Calu3 (cell line): ENCODE data around the gene RNFT2. TPM values are rescaled to one million over a fixed set of nuclear protein-coding genes. Genes with fewer than 3 reads are reported as not detected.

ENCODE experiments used
- BruUV-seq: library from RNA; stranded (reverse); fragments of 400-500 nt; replicated peaks from 2 replicates; lab custom pipeline; 2021; lab: Mats Ljungman, UMichigan
- CTCF ChIA-PET: fragments of 300-600 bp; sonication (Branson Sonifier 250); formaldehyde crosslinking; loops from one replicate; lab custom pipeline; 2022; ENCODE audit warnings: antibody characterized with exemption; lab: Charles Lee
- DNase-seq: peaks from one replicate; pipeline ENCODE4 v3.0.0; 2022
- H3K27ac Mint-ChIP-seq: one replicate; pipeline ENCODE4 v1.8.0; 2022; ENCODE audit warnings: mixed read lengths; ENCODE audit not compliant: unreplicated experiment
- H3K27me3 Mint-ChIP-seq: one replicate; pipeline ENCODE4 v1.8.0; 2022; ENCODE audit warnings: mixed read lengths; ENCODE audit not compliant: unreplicated experiment
- H3K36me3 Mint-ChIP-seq: one replicate; pipeline ENCODE4 v1.8.0; 2022; ENCODE audit warnings: mild to moderate bottlenecking, moderate library complexity, mixed read lengths; ENCODE audit not compliant: insufficient read depth, unreplicated experiment
- H3K4me1 Mint-ChIP-seq: one replicate; pipeline ENCODE4 v1.8.0; 2022; ENCODE audit warnings: mild to moderate bottlenecking, low read depth, mixed read lengths; ENCODE audit not compliant: unreplicated experiment
- H3K4me3 Mint-ChIP-seq: one replicate; pipeline ENCODE4 v1.8.0; 2022; ENCODE audit warnings: mild to moderate bottlenecking, low read depth, moderate library complexity, mixed read lengths; ENCODE audit not compliant: unreplicated experiment
- H3K9me3 Mint-ChIP-seq: one replicate; pipeline ENCODE4 v1.8.0; 2022; ENCODE audit warnings: low read depth, mixed read lengths; ENCODE audit not compliant: unreplicated experiment
- intact Hi-C: fragments of 100-400 bp; cut with micrococcal nuclease; formaldehyde crosslinking; loops from one replicate; pipeline ENCODE4 v1.10.0; 2022; ENCODE audit not compliant: unreplicated experiment
- total RNA-seq: library from RNA; stranded (reverse); gene quantifications from 2 replicates; pipeline ENCODE4 v1.2.3, GENCODE V29; 2022
- TF ChIP-seq, protein P1 (sequence below): fragments of 200-600 bp; IDR thresholded peaks from one replicate; pipeline ENCODE4 v1.8.0; 2022; ENCODE audit warnings: antibody characterized with exemption; ENCODE audit not compliant: unreplicated experiment

The RNFT2 gene
- total RNA-seq, 1 experiment from 2014 or later = 32.0 TPM

DNA sequence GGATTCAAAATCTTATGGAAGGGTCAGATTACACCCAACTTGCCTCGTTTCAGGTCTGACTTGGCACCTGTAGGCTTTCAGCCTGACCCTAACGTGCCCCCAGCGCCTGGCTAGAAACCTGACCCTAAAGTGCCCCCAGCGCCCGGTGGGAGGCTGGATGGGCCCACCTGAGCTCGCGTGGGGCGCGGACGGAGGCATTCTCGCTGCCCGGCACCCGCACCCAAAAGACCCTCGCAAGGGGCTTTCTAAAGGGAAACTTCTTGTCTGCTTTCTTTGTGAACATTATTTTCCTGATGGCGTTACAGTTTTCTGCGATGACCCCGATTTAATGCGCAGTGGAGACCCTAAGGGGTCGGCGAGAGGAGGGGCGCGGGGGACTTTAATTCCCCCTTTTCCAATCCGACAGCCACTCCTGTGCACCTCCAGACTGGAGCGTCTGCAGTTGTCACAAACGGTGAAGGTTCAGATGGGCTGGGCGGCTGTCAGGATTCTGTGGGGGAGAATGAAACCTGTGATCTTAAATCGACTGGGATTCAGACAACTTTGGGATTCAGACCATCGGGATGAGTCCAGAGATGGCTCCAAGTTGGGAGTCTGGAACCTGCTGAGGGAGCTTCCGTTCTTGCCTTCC, 143.9 kb downstream of the RNFT2 start:
- intact Hi-C loops = loop anchor here (1.0 to 10.0 kb wide), 2 partner anchors 147 to 179 kb away; partner anchors contain the start of genes RNFT2 and SPRING1
- CTCF ChIA-PET = interaction anchor here (0.6 to 1.5 kb wide), 5 partner anchors 8 to 179 kb away, joined by 5 to 7 read pairs (median 7); no protein-coding TSS in a partner anchor
- Mint-ChIP-seq H3K27ac (no peak overlapping the region), H3K36me3 (peaks cover 11% of the 10 kb centered on the region), H3K27me3 (peaks cover 75% of the 10 kb centered on the region), H3K4me3 (peak overlapping the region; percentile 65), H3K4me1 (peaks cover 30% of the 10 kb centered on the region), H3K9me3 (no peaks in the 10 kb centered on the region)
- DNase-seq = no peak
- TF ChIP-seq, protein P1, sequence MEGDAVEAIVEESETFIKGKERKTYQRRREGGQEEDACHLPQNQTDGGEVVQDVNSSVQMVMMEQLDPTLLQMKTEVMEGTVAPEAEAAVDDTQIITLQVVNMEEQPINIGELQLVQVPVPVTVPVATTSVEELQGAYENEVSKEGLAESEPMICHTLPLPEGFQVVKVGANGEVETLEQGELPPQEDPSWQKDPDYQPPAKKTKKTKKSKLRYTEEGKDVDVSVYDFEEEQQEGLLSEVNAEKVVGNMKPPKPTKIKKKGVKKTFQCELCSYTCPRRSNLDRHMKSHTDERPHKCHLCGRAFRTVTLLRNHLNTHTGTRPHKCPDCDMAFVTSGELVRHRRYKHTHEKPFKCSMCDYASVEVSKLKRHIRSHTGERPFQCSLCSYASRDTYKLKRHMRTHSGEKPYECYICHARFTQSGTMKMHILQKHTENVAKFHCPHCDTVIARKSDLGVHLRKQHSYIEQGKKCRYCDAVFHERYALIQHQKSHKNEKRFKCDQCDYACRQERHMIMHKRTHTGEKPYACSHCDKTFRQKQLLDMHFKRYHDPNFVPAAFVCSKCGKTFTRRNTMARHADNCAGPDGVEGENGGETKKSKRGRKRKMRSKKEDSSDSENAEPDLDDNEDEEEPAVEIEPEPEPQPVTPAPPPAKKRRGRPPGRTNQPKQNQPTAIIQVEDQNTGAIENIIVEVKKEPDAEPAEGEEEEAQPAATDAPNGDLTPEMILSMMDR = no peak
- BruUV-seq = no TSS peak

DNA sequence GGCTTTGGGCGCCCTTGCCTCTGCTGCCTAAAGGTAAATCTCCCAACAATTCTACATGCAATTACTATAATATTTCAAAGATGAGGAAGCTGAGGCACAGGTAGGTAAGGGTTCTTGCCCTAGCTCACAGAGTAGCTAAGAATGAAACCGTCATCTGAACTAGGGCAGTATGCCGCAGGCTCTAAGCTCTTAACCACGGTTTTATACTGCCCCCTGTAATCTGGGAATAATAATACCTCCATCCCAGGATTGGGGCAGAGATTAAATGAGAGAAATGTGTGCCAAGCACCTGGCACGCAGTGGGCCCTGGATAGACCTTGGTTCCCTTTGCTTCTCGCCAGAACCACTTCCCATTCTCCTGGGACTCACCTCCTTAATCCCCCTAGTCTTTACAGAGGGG, 144.6 kb downstream of the RNFT2 start:
- Mint-ChIP-seq H3K4me1 (peaks cover 30% of the 10 kb centered on the region), H3K27me3 (peaks cover 81% of the 10 kb centered on the region), H3K27ac (no peak overlapping the region), H3K36me3 (peaks cover 11% of the 10 kb centered on the region), H3K9me3 (no peaks in the 10 kb centered on the region), H3K4me3 (no peak overlapping the region)
- DNase-seq = no peak
- BruUV-seq = no TSS peak
- CTCF ChIA-PET = interaction anchor here (0.6 to 1.5 kb wide), 5 partner anchors 8 to 179 kb away, joined by 5 to 7 read pairs (median 7); no protein-coding TSS in a partner anchor
- intact Hi-C loops = loop anchor here (1.0 to 10.0 kb wide), 2 partner anchors 148 to 179 kb away; partner anchors contain the start of genes RNFT2 and SPRING1
- TF ChIP-seq, protein P1 = no peak

DNA sequence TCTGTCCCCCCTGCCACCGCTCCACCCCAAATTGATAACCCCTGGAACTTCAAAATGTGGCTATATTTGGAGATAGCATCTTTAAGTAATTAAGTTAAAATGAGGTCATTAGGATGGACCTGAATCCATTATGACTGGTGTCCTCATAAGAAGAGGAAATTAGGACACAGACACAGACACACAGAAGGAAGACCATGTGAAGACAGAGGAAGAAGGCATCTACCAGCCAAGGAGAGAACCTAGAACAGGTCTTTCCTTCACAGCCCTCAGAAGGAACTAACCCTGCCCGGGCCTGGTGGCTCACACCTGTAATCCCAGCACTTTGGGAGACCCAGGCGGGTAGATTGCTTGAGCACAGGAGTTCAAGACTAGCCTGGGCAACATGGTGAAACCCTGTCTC, 146.8 kb downstream of the RNFT2 start:
- TF ChIP-seq, protein P1 = no peak
- BruUV-seq = no TSS peak
- Mint-ChIP-seq H3K27ac (no peak overlapping the region), H3K36me3 (peaks cover 6% of the 10 kb centered on the region), H3K4me3 (no peak overlapping the region), H3K27me3 (peaks cover 81% of the 10 kb centered on the region), H3K4me1 (peaks cover 12% of the 10 kb centered on the region), H3K9me3 (no peaks in the 10 kb centered on the region)
- intact Hi-C loops = loop anchor here (10.0 kb wide), 1 partner anchor 150 kb away; the partner anchor contains the start of genes RNFT2 and SPRING1
- no peak for DNase-seq
- CTCF ChIA-PET = interaction anchor here (0.7 kb wide), 2 partner anchors 63 to 852 kb away, joined by 3 to 5 read pairs; no protein-coding TSS in a partner anchor

DNA sequence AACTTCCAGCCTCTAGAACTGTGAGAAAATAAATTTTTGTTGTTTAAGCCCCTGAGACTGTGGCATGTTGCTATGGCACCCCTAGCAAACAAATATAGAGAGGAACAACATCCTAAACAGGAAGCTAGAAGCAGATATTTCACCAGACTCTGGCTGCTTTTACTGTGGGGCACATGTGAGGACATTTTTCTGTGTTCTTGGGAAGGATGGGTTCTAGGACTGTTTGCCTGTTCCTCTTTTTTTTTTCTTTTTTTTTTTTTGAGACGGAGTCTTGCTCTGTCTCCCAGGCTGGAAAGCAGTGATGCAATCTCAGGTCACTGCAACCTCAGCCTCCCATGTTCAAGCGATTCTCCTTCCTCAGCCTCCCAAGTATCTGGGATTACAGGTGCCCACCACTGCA, 147.4 kb downstream of the RNFT2 start:
- DNase-seq = no peak
- no peaks in the 10 kb centered on the region for H3K9me3 Mint-ChIP-seq
- no peak overlapping the region for H3K4me3 Mint-ChIP-seq
- intact Hi-C loops = loop anchor here (10.0 kb wide), 1 partner anchor 151 kb away; the partner anchor contains the start of genes RNFT2 and SPRING1
- H3K4me1 Mint-ChIP-seq = peaks cover 5% of the 10 kb centered on the region
- peaks cover 4% of the 10 kb centered on the region for H3K36me3 Mint-ChIP-seq
- H3K27me3 Mint-ChIP-seq = peaks cover 81% of the 10 kb centered on the region
- CTCF ChIA-PET = interaction anchor here (0.7 kb wide), 2 partner anchors 63 to 853 kb away, joined by 3 to 5 read pairs; no protein-coding TSS in a partner anchor
- no TSS peak for BruUV-seq
- TF ChIP-seq, protein P1 = no peak
- no peak overlapping the region for H3K27ac Mint-ChIP-seq
